Fibroblast of mammary gland (primary cell): ENCODE measurements around the gene COG5.

Experiments used
- DNase-seq: peaks from one replicate; pipeline ENCODE4 v3.0.0-alpha.2; 2010; ENCODE audit warnings: low read depth
- H3K4me3 ChIP-seq: 2 replicates; pipeline ENCODE4 v1.5.1; 2011; ENCODE audit warnings: low read depth, mild to moderate bottlenecking, low read length, moderate library complexity; ENCODE audit not compliant: control insufficient read depth
- CTCF ChIP-seq: conservative IDR thresholded peaks from 2 replicates; pipeline ENCODE4 v1.5.1; 2011; ENCODE audit warnings: low read depth, low read length, inconsistent platforms; ENCODE audit not compliant: control insufficient read depth, insufficient read depth

The COG5 gene

DNA sequence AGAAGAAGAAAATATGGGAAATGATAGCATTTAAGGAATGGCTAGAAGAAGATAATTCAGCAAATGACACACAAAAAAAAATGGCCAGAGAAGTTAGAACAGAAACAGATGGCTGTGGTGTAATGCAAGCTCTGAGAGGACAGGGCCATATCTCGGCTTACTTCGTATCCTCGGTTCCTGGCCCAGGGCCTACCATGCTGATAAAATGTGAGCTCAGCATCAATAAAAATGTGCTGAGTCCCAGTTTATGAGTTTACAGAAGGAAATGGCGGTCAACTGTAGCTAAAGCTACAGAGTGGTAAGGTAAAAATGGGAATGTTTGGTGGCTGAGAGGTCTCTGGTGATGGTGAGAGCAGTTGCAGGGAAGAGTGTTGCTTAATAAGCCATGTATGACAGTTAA is 354.2 kb downstream of the COG5 start:
- no peak for TF ChIP-seq CTCF
- H3K4me3 ChIP-seq, result no peak overlapping the region
- no peak for DNase-seq

- no peak for TF ChIP-seq CTCF
- H3K4me3 ChIP-seq, result no peak overlapping the region
- DNase-seq, result no peak
These were observed 355.2 kb downstream of the COG5 start for GRCh38 chr7:107208563-107208962.

DNA sequence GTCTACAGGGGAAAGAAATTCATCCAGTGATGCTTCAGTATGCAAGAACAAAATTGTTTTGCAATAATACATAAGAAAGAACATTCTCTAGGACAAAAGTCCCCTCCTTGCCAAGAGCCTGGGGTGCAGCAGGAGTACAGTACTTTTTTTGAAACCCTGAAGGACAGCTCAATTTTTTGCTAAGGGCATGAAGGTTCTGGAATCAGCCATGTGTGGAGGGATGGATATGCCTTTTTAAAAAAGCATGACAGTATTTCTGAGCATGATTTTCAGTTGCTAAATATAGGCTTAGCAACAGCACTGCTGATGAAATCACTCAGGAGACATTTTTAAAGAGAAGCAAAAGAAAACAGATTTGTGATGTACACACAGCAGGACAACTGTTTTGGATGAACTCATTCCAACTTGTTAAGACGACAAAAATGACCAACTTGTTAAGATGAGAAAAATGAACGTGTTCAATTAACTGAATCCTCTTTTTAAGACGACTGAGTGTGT is 355.6 kb downstream of the COG5 start:
- peak; percentile 42 for DNase-seq
- no peak for TF ChIP-seq CTCF
- H3K4me3 ChIP-seq, result no peak overlapping the region

GRCh38 chr7:107207459-107207858 is 356.3 kb downstream of the COG5 start:
- H3K4me3 ChIP-seq, result no peak overlapping the region
- TF ChIP-seq CTCF, result no peak
- DNase-seq, result no peak

GRCh38 chr7:107206706-107207105 is 357.0 kb downstream of the COG5 start:
- TF ChIP-seq CTCF, result no peak
- H3K4me3 ChIP-seq, result no peak overlapping the region
- DNase-seq, result no peak

DNA sequence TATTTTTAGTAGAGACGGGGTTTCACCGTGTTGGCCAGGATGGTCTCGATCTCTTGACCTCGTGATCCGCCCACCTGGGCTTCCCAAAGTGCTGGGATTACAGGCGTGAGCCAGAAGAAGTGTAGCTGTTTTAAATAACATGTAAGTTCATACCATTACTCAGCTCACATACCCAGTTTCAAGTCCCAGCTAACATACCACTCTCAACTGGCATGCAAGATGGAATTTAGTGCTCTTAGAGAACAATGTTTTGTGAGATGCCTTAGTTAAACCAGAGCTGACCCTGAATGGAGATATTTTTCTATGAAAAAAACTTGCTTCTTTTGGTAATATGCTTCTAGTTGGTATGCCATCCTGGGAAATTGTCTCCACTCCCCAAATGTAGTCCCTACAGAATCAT is 357.6 kb downstream of the COG5 start:
- TF ChIP-seq CTCF, result no peak
- no peak overlapping the region for H3K4me3 ChIP-seq
- DNase-seq, result no peak

DNA sequence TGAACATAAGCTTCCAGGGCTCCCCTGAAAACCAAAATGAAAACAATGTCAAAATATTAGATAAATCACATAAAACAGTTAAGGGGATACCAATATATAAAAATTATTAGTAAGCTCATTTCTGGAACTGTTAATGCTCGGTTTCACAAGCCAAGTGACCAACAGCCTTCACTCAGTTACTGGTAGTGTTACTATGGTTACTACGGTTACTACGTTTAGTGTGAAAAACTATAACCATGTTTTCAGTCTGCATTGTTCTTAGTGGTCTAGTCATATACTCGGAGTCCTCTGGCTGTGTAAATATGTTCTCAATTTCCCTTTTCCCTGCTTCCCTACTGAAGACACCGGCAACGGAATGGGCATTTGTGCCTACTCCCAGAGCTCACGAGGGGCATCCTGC is 360.1 kb downstream of the COG5 start:
- H3K4me3 ChIP-seq, result no peak overlapping the region
- TF ChIP-seq CTCF, result no peak
- no peak for DNase-seq
